ENCODE measurements around the gene RANBP1.

GRCh38 chr22:20153945-20154344 lies 38.0 kb downstream of the RANBP1 start:
- TF ChIP-seq ZNF671 (CRISPR knock-in tag; IDR thresholded peaks at IDR 0.05) (no peak), CTCF (IDR thresholded peaks at IDR 0.05) (no peak), FOXP1 (CRISPR knock-in tag; IDR thresholded peaks at IDR 0.05; ENCODE audit: borderline replicate concordance) (no peak), E2F1 (CRISPR knock-in tag; IDR thresholded peaks at IDR 0.05) (no peak), MAX (CRISPR knock-in tag; IDR thresholded peaks at IDR 0.05) (no peak), TEAD4 (CRISPR knock-in tag; IDR thresholded peaks at IDR 0.05) (no peak), RELA (CRISPR knock-in tag; IDR thresholded peaks at IDR 0.05; ENCODE audit: borderline replicate concordance) (no peak), HMGXB4 (CRISPR knock-in tag; IDR thresholded peaks at IDR 0.05) (no peak), NR2C2 (CRISPR knock-in tag; IDR thresholded peaks at IDR 0.05) (no peak)
